Measurements from ENCODE around the gene CXCL3. TPM values are rescaled to one million over a fixed set of nuclear protein-coding genes. Genes with fewer than 3 reads are reported as not detected.
A peak's percentile ranks its signal among the peaks of the same experiment; 100 is the strongest.

CXCL3 gene
- polyA plus RNA-seq, 2 of the 4 experiments (the other 2 are of a cell fraction), result 5.1 to 17.9 TPM

DNA sequence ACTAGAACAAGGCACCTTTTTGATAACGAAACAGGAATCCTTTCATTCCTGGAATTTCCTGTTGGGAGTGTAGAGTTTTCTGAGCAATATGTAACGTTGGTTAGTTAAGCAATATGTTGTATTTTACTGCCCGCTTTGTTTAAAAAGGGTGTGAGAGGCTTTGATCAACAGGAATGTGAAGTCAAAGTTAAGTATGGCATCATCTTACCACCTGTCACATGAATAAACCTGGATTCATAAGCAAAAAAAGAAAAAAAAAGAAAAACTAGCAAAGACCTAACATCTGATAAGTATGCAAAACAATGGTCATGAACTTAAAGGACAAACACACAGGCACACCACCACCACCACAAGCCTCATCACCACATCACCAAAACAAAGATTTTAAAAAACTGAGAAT, 33.0 kb downstream of the CXCL3 start (continued):
- TF ChIP-seq NR3C1 (IDR thresholded peaks at IDR 0.05) (no peak), BCL3 (IDR thresholded peaks at IDR 0.05) (peak; percentile 86; the same call in 2 of the 3 replicates), GATA3 (IDR thresholded peaks at IDR 0.05; ENCODE audit: borderline replicate concordance) (peak; percentile 83), PHF8 (IDR thresholded peaks at IDR 0.05; ENCODE audit: borderline replicate concordance, low read depth) (no peak), ZFP36 (IDR thresholded peaks at IDR 0.05; ENCODE audit: borderline replicate concordance, partially characterized antibody) (no peak), MAX (IDR thresholded peaks at IDR 0.05) (peak; percentile 22; the same call in 1 of the 2 replicates), EP300 (IDR thresholded peaks at IDR 0.05) (peak; percentile 90 to 96; a peak in 4 of 5 replicates), HDAC2 (IDR thresholded peaks at IDR 0.05) (no peak), ZSCAN20 (CRISPR knock-in tag; IDR thresholded peaks at IDR 0.05) (no peak), CHD2 (IDR thresholded peaks at IDR 0.05; ENCODE audit: low read length, partially characterized antibody) (no peak), HOXB5 (CRISPR knock-in tag; IDR thresholded peaks at IDR 0.05) (no peak), E2F6 (IDR thresholded peaks at IDR 0.05; ENCODE audit: borderline replicate concordance, low read depth) (no peak), HEYL (CRISPR knock-in tag; IDR thresholded peaks at IDR 0.05) (no peak), FOSB (CRISPR knock-in tag; IDR thresholded peaks at IDR 0.05) (no peak), TP53 (CRISPR knock-in tag; IDR thresholded peaks at IDR 0.05) (no peak), ESRRA (IDR thresholded peaks at IDR 0.05; ENCODE audit: borderline replicate concordance, low read length) (no peak), EHMT2 (IDR thresholded peaks at IDR 0.05; ENCODE audit: low read depth) (no peak), RCOR1 (IDR thresholded peaks at IDR 0.05; ENCODE audit: low read depth, low read length) (no peak), RAD21 (conservative IDR thresholded peaks at IDR 0.05 in 1 of 2, IDR thresholded peaks at IDR 0.05 in 1 of 2) (peak; percentile 5 to 47; a peak in 2 of 5 replicates)
- TF ChIP-seq, protein P1, sequence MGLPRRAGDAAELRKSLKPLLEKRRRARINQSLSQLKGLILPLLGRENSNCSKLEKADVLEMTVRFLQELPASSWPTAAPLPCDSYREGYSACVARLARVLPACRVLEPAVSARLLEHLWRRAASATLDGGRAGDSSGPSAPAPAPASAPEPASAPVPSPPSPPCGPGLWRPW (IDR thresholded peaks at IDR 0.05), result peak; percentile 60; the same call in 1 of the 2 replicates

GRCh38 chr4:74004668-74005067, 33.8 kb downstream of the CXCL3 start:
- 6% methylated on average over 4 of the region's 4 CpGs for WGBS (ENCODE audit: missing lambda C conversion rate)

More at GRCh38 chr4:74004668-74005067, 33.8 kb downstream of the CXCL3 start:
- Histone ChIP-seq H3K4me3 (no peak overlapping the region; the same call in 2 of the 3 replicates), H3K27ac (peak overlapping the region; percentile 78 to 89), H3K4me1 (peaks cover 34% of the 10 kb centered on the region), H3K9me3 (peaks cover 8% of the 10 kb centered on the region; the same call in 1 of the 3 replicates), H3K4me2 (peak overlapping the region; percentile 66)
- DNase-seq (ENCODE audit: low read depth in 1 of 2, low spot score in 1 of 2) (no peak), ATAC-seq (peak in 1 of 2 experiments; percentile 46; a peak in 1 of 6 replicates), FAIRE-seq (no peak)
- ChIA-PET CTCF (no interaction called here), POLR2A (no interaction called here)
- no peak for TF ChIP-seq JUNB (IDR thresholded peaks at IDR 0.05)
- TF ChIP-seq MYC (IDR thresholded peaks at IDR 0.05; ENCODE audit: borderline replicate concordance, low read length), result no peak
- TF ChIP-seq, protein P1 (IDR thresholded peaks at IDR 0.05), result no peak
- TF ChIP-seq CHD2 (IDR thresholded peaks at IDR 0.05; ENCODE audit: low read length, partially characterized antibody), result no peak
- no peak for TF ChIP-seq NFE2L2 (conservative IDR thresholded peaks at IDR 0.05; ENCODE audit: low read length)
- TF ChIP-seq RNF2 (IDR thresholded peaks at IDR 0.05; ENCODE audit: borderline replicate concordance, low read depth), result no peak
- TF ChIP-seq, protein P2, sequence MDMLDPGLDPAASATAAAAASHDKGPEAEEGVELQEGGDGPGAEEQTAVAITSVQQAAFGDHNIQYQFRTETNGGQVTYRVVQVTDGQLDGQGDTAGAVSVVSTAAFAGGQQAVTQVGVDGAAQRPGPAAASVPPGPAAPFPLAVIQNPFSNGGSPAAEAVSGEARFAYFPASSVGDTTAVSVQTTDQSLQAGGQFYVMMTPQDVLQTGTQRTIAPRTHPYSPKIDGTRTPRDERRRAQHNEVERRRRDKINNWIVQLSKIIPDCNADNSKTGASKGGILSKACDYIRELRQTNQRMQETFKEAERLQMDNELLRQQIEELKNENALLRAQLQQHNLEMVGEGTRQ (IDR thresholded peaks at IDR 0.05), result no peak
